Activated CD4-positive, CD25-positive, alpha-beta regulatory T cell treated with anti-CD3 and anti-CD28 coated beads, Interleukin-2, amount 50 U/mL, for 72 hours (primary cell): ENCODE results near the gene NEUROD1.

Experiments
- DNase-seq: peaks from one replicate; pipeline ENCODE4 v3.0.0; 2021

NEUROD1 gene

GRCh38 chr2:181632733-181633401, 47.5 kb downstream of the NEUROD1 start:
- no peak for DNase-seq

GRCh38 chr2:181628590-181629585, 51.4 kb downstream of the NEUROD1 start:
- DNase-seq, result no peak

- DNase-seq, result no peak
These were observed 52.8 kb downstream of the NEUROD1 start for GRCh38 chr2:181627545-181627944.

- no peak for DNase-seq
These were observed 53.6 kb downstream of the NEUROD1 start for GRCh38 chr2:181626671-181627070.
